Measurements from ENCODE around the gene MGMT.

MGMT gene

DNA sequence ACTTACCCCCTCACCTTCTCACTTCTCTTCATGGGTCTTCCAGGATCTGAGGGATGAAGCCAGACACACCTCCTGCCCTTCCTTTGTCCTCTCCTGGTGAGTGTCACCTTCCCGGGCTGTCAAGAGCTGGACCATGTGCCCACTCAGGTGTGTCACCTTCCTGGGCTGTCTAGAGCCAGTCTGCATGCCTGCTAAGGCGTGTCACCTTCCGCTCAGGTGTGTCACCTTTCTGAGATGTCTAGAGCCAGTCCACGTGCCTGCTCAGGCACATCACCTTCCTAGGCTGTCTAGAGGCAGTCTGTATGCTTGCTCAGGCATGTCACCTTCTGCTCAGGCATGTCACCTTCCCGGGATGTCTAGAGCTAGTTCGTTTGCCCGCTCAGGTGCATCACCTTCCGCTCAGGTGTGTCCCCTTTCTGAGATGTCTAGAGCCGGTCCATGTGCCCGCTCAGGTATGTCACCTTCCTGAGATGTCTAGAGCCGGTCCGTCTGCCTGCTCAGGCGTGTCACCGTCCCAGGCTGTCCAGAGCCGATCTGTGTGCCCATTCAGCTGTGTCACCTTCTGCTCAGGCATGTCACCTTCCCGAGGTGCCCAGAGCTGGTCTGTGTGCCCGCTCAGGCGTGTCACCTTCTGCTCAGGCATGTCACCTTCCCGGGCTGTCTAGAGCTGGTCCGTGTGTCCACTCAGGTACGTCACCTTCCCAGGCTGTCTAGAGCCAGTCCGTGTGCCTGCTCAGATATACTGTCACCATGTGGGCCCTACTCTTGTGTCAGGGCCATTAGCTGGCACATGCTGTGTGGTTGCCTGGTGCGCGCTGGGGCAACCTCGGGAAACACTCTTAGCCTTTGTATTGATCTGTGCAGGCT, 251.7 kb downstream of the MGMT start:
- no peak for DNase-seq

DNA sequence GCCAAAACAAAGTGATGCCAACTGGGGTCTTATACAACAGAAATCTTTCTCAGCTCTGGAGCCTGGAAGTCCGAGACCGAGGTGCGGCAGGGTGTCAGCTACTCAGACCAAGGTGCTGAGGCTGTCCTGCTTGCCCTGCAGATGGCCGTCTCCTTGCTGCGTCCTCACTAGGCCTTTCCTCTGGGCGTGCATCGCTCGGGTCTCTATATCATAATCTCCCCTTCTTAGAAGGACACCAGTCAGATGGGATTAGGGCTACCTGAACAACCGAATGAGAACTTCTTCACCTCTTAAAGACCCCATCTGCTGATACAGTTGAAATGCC, 252.3 kb downstream of the MGMT start:
- no peak for DNase-seq

DNA sequence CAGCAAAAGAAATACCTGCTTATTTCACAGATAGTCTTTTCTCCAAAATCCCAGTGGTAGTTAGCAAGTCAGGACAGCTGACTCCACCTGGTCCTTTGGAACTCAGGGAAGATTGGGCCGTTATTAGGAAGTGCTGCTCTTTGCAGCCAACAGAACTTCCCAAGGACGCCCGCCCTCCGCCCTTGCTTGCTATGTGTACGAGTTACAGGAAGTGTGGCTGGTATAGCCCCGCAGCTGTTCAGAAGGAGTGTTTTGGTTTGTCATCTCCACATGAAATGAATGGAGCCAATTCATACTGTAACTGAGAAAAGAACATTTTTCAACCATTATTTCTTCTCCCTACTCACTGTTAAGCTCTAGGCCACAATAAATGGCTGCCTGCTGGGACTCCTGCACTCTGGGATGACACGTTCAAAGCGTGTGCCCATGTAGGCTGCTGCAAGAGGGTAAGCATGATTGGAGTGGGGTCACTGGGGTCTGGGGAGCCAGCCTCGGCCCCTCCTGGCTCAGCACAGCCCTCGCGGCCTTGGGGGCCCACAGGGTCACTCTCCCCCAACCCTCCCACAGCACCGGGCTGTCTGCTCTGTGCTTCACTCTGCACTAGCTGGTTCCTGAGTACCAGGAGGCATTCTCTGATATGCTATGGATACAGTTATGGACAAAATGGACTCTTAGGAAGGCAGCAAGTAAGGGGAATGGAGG, 253.0 kb downstream of the MGMT start:
- no peak for DNase-seq

DNA sequence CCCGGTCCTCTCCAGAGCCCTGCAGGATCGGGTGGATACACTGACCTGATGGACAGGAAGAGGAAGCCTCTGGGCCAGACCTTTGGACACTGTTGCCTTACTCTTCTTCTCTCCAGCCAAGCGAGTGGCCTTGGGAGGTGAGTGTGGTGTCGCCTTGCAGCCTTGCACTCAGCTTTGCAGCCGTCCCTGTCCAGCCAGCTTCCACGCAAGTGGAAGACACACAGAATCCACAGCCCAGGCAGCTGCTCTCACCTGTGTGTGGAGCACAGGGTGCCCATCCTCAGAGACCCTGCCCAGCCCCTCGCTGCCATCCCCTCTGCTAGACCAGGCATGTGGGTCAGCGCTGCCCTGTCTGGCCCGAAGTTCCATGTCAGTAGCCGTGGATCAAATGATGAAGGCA, 258.0 kb downstream of the MGMT start:
- no peak for DNase-seq

DNA sequence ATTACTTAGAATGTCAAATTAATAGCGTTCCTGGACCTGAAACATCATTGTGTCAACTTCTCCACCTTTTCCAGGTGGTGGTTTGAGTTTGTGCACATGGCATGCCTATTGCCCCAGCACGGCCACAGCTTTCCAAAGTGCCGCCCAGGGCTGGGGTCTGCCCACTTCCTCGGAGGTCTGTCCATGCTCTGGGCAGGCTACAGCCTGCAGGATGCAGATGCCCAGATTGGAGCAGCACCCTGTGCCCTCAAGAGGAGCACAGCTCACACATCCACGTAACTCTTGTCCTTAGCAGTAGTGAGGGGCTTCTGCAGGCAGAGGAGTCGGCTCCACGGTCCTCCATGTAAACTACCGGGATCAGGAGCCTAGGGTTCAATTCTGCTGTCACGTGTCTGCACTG, 258.4 kb downstream of the MGMT start:
- DNase-seq, result no peak

DNA sequence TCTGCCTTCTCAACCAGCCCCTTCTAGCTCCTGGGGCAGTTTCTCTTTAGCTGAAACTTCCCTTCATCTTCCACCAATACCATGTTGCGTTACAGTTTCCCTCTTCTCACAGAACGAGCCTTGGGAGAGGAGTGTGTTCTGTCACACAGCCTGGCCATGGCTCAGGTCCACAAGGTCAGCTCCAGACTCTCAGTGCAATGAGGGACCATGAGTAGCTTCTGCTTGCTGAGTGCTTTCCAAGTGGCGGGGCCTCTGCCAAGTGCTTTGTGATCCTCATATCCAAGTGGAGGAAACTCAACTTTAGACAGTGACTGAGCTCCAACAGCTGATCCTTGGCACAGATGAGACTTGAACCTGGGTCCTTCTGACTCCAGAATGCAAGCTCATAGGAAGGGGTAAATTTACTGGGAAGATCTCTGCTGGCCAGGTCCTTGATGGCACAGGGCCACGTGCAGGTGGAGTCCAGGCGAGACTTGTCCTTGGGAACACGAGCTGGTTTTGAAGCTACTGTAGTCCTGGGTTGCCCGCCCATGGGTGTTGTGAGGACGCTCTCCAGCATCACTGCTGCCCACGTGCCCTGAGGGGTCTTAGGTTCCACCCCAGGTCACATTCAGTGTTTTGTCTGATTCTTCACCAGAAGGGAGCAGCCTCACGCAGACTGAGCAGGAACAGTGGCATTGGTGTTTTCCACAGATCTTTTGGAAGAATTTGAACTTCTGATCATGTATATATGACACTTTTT, 259.0 kb downstream of the MGMT start:
- no peak for DNase-seq

DNA sequence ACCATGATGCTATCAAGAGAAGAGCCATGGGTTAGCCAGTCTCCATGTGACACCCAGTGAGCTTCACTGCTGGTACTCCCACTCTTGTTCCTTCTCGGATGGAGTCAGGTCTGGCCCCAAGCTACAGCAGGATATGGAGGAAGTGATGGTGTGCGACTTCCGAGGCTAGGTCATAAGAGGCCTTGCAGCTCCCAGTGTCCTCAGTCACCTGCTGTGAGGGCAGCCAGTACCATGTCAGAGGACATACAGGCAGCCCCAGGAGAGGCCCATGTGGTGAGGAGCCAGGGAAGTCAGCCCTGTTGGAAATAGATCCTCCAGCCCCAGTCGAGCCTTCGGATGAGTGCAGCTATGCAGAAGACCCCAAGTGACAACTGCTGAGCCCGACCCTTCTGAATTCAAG, 260.0 kb downstream of the MGMT start:
- DNase-seq, result no peak

DNA sequence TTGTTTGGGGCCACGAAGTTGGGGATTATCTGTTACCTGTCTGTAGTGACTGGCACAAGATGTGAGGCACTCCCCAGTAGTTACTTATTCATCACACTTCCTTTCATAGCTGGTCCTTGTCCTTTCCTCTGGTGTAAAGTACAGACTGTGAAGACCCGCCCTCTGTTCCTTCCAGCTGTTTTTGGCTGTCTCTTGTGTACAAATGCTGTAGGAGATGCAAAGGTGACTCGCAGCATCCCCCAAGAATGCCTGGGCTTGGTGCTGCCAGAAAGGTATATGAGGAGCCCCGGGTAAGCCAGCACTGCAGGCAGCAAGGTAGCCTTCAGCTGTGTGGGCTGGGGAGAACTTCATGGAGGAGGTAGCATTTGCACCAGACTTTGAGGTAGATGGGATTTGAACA, 260.5 kb downstream of the MGMT start:
- no peak for DNase-seq

DNA sequence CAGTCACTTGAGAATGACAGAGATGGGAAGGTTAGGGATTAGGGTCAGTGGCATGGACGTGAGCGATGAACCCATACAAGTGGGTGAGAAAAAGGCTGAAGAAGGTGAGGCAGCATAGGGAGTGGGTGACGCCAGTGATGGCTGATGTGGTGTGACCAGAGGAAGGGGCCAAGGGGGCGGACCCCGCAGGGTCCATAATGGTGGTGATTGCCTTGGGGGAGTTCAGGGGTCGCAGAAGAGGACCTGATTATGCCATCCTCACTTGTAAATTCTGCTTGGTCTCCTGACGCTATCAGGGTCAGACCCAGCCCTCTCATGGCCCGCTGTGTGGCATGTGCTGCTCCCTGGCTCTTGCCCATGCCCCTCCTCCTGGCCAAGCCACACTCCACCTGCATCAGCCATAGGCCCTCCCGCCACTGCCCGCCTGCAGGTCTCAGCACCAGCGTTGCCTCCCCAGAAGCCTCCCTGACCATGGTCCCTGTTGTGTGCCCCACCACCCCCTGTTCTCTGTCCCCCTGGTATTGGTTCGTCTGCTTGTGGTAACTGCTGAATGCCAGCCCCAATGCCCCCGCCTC, 261.3 kb downstream of the MGMT start:
- DNase-seq, result no peak

DNA sequence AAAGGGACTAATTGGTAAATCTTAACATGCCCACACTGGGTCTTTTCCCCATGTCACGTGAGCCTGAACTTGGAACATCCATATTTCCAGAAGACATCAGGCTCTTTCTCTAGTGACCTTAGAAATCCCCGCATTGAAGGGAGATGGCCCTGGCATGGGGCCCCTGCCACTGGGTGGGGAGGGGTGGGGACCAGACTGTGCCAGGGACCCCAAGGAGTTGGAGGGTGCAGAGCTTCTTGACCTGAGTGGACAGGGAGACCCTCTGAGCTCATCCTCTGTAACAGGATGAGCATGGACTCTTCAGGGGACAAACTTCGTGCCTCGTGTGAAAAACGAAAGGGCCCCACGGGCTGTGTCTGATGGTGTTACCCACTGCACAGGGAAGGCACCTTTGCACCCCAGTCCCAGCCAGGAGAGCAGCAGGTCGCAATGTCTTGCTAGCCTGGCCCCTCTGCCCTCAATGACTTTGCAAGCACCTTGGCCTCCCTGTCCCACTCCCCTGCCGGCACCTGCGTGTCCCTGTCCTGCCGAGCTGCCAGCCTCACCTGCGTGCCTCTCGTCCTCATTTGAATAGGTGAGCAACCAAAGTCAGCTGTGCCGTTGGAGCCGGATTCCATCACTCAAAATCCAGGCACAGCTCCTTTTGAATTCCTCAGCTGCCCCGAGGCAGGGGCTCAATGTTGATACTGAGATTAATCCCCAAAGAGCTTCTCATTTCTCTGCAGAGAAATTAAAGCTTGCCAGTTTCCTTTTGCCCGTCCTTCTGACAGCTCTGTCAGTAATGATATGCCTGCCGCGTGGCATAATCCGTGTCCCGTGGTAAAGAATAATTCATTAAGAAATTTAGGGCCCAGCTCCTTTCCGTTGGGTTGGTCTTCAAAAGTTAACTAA, 262.1 kb downstream of the MGMT start:
- DNase-seq, result no peak

DNA sequence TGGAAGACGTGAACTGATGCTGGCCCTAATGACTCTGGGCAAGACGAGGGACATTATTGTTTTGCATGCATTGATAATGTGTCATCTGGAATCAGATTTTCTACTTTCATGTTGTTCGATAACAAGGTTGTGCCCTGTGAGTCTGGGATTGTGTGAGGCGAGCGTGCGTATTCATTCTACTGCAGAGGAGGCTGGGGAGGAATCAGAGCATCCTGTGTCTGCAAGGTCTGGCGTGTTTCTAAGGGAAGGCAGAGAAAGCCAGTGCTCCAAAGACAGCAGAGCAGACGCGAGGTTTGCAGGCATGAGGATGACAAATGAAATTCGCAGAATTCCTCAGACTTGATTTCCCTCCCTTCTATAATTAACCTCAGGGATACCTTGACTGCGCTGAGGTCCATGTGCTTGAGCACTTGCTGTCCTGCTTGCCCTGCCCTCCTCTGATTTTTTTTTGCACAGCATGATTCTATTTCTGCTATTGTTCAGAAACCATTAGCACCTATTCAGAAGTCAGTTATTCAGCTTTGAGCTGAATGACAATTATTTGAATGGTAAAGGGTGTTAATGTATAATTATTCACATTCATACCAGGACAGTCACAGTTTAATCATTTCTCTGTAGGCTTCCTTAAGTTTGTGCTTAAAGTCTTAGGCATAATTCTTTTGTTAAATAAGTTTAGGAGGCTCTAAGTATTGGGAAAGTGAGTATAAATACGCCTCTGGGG, 263.4 kb downstream of the MGMT start:
- no peak for DNase-seq

DNA sequence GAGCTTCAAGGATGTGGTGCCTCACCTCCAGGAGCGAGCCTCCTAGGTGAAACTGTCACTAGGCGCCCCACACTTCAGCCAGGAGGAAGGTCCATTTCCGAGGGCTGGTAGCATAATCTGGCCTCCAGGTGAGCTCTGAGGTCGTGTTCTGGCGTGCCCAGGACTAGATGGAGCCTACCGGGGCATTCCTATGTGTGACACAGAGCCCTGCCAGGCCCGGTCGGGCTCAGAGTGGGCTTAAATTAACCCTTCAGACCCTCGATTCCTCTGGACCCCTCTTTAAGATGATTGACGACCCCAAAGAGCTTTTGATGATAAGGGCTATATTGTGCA, 263.9 kb downstream of the MGMT start:
- DNase-seq, result no peak

DNA sequence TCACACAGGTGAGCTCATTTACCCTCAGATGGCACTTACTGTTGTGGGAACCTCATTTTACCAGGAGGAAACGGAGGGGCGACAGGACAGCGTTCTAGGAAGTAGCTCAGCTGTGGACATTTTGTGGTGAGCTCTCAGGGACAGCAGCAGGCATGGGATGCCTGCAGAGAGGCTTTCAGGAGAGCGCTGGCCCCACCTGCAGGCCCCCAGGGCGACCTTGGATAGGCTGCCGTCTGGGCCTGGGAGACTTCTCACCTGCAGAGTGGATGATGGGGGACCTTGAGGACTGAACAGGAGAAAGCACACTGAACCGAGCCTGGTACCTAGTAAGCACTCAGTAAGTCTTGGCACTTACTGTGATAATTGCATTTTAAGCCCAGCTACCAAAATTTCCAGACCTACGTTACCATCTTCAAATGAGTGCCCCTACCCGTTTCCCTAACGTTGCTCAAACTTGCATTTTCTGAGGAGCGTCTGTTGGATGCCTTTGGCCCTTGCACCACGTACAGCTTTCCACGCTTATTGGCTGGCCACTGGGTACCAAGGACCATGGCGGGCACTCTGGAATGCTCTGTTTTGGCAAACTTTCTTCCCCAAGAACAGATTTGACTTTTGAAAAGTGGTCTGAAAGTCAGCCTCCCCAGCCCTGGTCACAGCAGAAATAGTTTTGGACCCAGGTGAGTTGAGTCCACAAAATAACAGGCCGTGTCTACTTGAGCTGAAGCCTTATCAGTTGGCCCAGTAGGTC, 273.7 kb downstream of the MGMT start:
- no peak for DNase-seq

DNA sequence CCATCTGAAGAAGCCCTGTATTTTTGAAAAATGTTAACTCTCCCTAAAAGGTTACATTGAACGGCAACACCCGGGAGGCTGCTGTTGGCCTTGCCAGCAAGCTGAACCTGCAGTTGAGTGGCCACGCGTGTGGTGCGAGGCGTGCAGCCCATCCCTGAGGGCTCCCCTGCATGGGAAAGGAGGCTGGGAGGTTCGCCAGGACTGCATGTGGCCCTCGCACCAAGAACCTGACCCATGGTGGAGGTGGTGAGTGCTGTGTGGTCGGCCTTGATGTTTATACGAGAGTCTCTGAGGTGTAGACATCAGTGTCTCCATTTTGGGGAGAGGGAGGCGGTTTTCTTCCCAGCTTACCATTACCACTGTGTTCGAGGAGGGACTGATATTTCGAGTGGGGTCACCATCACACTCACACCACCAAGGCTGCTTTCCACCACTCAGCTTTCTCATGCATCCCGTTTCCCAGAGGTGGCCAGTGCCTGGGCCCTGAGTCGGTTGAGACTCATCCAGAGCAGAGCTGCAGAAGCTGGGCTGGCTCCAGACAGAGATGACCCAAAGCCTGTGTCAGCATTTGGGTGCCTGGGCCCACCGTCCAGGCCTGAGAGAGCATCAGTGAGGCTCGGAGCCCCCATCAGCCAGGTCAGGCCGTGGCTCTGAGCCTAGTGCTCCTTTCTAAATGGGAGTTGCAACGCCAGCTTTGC, 274.4 kb downstream of the MGMT start:
- DNase-seq, result no peak

DNA sequence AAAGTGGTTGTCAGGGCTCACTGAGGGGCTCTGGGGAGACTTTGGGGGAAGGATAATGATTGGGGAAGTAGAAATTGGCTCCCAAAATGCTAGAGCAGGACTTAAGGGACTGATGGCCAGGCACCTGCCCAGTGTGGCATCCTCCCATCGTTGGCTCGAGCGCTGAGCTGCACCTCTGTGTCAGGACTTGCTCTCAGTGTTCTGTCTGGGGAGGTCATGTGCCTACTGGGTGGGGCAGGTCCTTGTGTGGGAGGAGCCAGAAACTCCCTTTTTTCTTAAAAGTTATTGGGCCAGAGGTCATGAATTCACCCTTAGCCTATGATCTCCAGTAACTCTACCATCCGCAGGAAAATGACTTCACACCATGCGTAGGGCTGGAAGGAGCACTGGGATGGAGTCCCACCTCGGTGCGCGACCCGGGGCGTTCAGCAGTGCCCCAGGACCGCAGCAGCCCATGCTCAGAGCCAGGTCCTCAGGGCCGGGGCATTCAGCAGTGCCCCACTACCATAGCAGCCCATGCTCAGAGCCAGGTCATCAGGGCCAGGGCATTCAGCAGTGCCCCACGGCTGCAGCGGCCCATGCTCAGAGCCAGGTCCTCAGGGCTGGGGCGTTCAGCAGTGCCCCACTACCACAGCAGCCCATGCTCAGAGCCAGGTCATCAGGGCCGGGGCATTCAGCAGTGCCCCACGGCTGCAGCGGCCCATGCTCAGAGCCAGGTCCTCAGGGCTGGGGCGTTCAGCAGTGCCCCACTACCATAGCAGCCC, 275.1 kb downstream of the MGMT start:
- no peak for DNase-seq

DNA sequence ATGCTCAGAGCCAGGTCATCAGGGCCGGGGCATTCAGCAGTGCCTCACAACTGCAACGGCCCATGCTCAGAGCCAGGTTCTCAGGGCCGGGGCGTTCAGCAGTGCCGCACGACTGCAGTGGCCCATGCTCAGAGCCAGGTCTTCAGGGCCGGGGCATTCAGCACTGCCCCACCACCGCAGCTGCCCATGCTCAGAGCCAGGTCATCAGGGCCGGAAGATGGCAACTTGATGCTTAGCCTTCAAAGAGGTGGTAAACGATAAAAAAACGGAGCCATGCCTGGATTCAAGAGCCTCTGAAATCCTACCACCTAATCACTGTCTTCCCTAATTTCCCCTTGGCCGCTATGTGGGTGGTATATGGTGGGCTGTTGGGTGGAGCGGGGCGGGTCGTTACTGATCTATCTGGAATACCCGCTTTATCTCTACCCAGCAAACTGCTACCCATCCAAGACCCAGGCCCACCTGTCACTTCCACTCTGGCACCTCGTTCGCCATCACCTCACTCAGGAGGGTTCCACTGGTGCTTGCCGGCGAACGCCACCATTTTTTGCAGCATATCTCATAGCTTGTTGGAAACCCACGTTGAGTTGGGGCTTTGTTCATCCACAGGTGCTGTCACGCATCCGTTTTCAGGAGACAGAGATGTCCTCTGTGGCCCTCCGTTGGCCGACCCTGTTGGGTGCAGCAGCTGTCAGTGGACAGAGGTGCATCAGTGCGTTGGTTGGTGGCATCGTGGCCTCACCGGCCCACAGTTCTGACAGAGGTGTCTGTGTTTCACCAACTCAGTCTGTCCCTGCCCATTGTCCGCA, 275.9 kb downstream of the MGMT start:
- DNase-seq, result no peak

DNA sequence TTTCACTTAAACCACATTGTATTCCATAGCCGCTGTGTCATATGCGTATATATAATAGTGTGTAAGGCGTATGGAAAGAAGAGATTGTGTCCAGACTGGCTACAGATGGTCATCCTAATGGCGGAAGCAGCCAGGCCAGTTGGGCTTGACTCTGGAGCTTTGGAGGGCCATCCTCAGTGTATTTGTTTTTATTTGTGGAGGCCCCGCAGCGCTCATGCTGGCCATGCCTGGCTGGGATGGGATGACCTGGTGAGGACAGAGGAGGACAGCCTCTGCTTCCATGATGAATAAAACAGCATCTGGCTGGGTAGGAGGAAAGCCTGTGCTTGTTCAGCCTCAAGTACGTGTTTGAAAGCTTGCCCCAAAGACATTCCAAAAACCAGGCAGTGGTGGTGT, 276.7 kb downstream of the MGMT start:
- no peak for DNase-seq

DNA sequence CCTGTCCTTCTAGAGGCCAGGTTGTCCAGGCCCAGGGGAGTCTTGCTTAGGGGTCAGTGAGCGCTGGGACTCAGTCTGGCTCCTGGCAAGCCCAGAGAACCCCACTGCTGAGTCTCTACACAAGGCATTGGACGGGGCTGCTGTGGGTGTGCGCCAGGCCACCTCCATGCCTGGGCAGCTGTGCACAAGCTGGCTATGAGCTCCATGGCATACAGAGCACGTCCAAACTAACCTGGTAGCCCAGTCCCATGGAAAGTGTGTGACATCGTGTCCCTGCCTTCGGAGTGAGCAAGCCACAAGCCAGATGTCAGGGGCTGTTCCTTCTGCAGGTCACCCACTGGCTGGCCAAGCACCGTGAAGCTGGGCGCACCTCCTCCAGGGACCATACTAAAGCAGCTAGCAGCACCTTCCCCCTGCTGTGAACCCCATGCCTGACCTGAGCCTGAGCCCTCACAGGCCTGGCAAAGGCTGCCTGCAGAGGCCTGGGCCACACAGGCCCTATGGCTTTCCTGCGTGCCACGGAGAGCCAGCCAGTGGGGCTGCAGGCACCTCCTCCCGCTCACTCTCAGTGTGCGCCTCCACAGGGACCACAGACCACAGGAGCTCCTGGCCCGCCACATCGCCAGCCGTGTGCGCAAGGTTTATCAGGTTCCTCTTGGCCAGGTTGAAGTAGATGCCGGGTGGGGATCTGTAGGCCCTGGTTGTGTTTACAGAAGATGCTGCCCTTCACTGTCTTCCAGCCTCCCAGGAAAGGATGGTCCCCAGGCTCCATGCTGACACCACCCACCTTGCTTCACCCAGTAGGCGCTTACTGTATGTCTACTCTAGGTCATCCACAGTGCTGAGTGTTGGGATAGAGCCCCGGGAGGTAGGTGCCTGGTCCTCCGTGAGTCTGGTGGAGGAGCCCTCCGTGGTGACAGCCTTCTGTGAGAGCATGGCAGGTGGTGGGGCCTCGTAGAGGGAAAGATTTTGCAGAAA, 277.4 kb downstream of the MGMT start:
- DNase-seq, result no peak

All from stimulated activated CD4-positive, alpha-beta T cell treated with anti-CD3 and anti-CD28 coated beads, Interleukin-4, amount 100 ng/mL, for 24 hours (primary cell).